RWPE2 (cell line): ENCODE results near the gene TNFRSF18.

ENCODE experiments used
- ATAC-seq: fragments of 200-7000 bp; cut with Tn5 transposase; 3 replicates; pipeline ENCODE4 v1.9.1; 2021; ENCODE audit warnings: low read depth
- DNase-seq: peaks from one replicate; pipeline ENCODE4 v3.0.0-alpha.2; 2020; ENCODE audit warnings: low spot score
- H3K27ac ChIP-seq: fragments of 450-650 bp; 2 replicates; pipeline ENCODE4 v1.5.1; 2017; ENCODE audit warnings: mild to moderate bottlenecking; ENCODE audit not compliant: poor library complexity, severe bottlenecking
- H3K27me3 ChIP-seq: fragments of 250-450 bp; sonication (Bioruptor Pico); 2 replicates; pipeline ENCODE4 v1.5.1; 2021; ENCODE audit warnings: mild to moderate bottlenecking, moderate library complexity; ENCODE audit not compliant: insufficient read depth, poor library complexity, severe bottlenecking
- H3K36me3 ChIP-seq: fragments of 250-450 bp; sonication (Bioruptor Pico); 2 replicates; pipeline ENCODE4 v1.5.1; 2020; ENCODE audit warnings: low read depth, mild to moderate bottlenecking, moderate library complexity
- H3K4me1 ChIP-seq: fragments of 250-450 bp; sonication (Bioruptor Pico); 2 replicates; pipeline ENCODE4 v1.5.1; 2021; ENCODE audit warnings: mild to moderate bottlenecking, moderate library complexity; ENCODE audit not compliant: insufficient read depth, poor library complexity, severe bottlenecking
- H3K4me3 ChIP-seq: fragments of 250-450 bp; sonication (Bioruptor Pico); 2 replicates; pipeline ENCODE4 v1.5.1; 2021; ENCODE audit warnings: mild to moderate bottlenecking, moderate library complexity; ENCODE audit not compliant: severe bottlenecking
- H3K9me3 ChIP-seq: fragments of 250-450 bp; sonication (Bioruptor Pico); 2 replicates; pipeline ENCODE4 v1.5.1; 2021; ENCODE audit warnings: mild to moderate bottlenecking, moderate library complexity; ENCODE audit not compliant: severe bottlenecking
- CTCF ChIP-seq: fragments of 450-650 bp; IDR thresholded peaks from one replicate; pipeline ENCODE4 v1.5.1; 2017; ENCODE audit warnings: mild to moderate bottlenecking, moderate library complexity; ENCODE audit not compliant: poor library complexity, severe bottlenecking

The TNFRSF18 gene

GRCh38 chr1:1228187-1228586, 21.8 kb upstream of the TNFRSF18 start:
- DNase-seq (no peak), ATAC-seq (no peak)
- no peaks in the 10 kb centered on the region for H3K27me3 ChIP-seq
- H3K4me3 ChIP-seq: no peak overlapping the region
- H3K9me3 ChIP-seq: no peaks in the 10 kb centered on the region
- TF ChIP-seq CTCF: no peak
- H3K4me1 ChIP-seq: no peaks in the 10 kb centered on the region
- H3K36me3 ChIP-seq: peaks cover 47% of the 10 kb centered on the region
- no peak overlapping the region for H3K27ac ChIP-seq

- no peaks in the 10 kb centered on the region for H3K4me1 ChIP-seq
- H3K9me3 ChIP-seq: no peaks in the 10 kb centered on the region
- no peak overlapping the region for H3K27ac ChIP-seq
- ATAC-seq: no peak
- H3K36me3 ChIP-seq: peaks cover 55% of the 10 kb centered on the region
- no peak for DNase-seq
- H3K27me3 ChIP-seq: no peaks in the 10 kb centered on the region
- no peak for TF ChIP-seq CTCF
- H3K4me3 ChIP-seq: no peak overlapping the region
Observed at GRCh38 chr1:1227386-1227785, 21.0 kb upstream of the TNFRSF18 start.

- no peak overlapping the region for H3K4me3 ChIP-seq
- H3K4me1 ChIP-seq: no peaks in the 10 kb centered on the region
- H3K27ac ChIP-seq: no peak overlapping the region
- H3K27me3 ChIP-seq: no peaks in the 10 kb centered on the region
- ATAC-seq (no peak), DNase-seq (no peak)
- H3K36me3 ChIP-seq: peaks cover 56% of the 10 kb centered on the region
- no peaks in the 10 kb centered on the region for H3K9me3 ChIP-seq
- TF ChIP-seq CTCF: no peak
Observed at GRCh38 chr1:1226566-1227362, 20.4 kb upstream of the TNFRSF18 start.

- H3K36me3 ChIP-seq: peaks cover 61% of the 10 kb centered on the region
- H3K4me1 ChIP-seq: no peaks in the 10 kb centered on the region
- H3K9me3 ChIP-seq: no peaks in the 10 kb centered on the region
- no peak for DNase-seq
- no peaks in the 10 kb centered on the region for H3K27me3 ChIP-seq
- no peak overlapping the region for H3K4me3 ChIP-seq
- H3K27ac ChIP-seq: no peak overlapping the region
- no peak for ATAC-seq
- TF ChIP-seq CTCF: no peak
Observed at GRCh38 chr1:1225913-1226312, 19.5 kb upstream of the TNFRSF18 start.

GRCh38 chr1:1225238-1225845, 18.9 kb upstream of the TNFRSF18 start:
- Histone ChIP-seq H3K36me3 (peaks cover 65% of the 10 kb centered on the region), H3K27me3 (no peaks in the 10 kb centered on the region), H3K27ac (no peak overlapping the region), H3K9me3 (no peaks in the 10 kb centered on the region), H3K4me1 (no peaks in the 10 kb centered on the region), H3K4me3 (no peak overlapping the region)
- DNase-seq: no peak
- TF ChIP-seq CTCF: no peak
- no peak for ATAC-seq
